K562 (cell line): Measurements from ENCODE around the gene ACTR3C. TPM values are rescaled to one million over a fixed set of nuclear protein-coding genes. Genes with fewer than 3 reads are reported as not detected.

Experiments used
- C11orf30 ChIP-seq: fragments of 450-650 bp; IDR thresholded peaks from 2 replicates; pipeline ENCODE4 v1.6.1; 2016; ENCODE audit warnings: low read depth, mild to moderate bottlenecking
- CBFA2T3 ChIP-seq: fragments of 450-650 bp; IDR thresholded peaks from 2 replicates; pipeline ENCODE4 v1.6.1; 2017
- CEBPB ChIP-seq: fragments of 450-650 bp; IDR thresholded peaks from 2 replicates; pipeline ENCODE4 v1.6.1; 2016; ENCODE audit warnings: missing genetic modification characterization, missing compliant biosample characterization
- CHD1 ChIP-seq: fragments of 200-600 bp; sonication (generic); IDR thresholded peaks from one replicate; pipeline ENCODE4 v1.6.1; 2012; ENCODE audit warnings: mild to moderate bottlenecking, moderate library complexity, low read length, inconsistent platforms
- CHD2 ChIP-seq: IDR thresholded peaks from 2 replicates; pipeline ENCODE4 v1.6.1; 2011; ENCODE audit warnings: low read depth, low read length
- CXXC5 ChIP-seq: fragments of 250-450 bp; sonication (Bioruptor Pico); IDR thresholded peaks from 2 replicates; pipeline ENCODE4 v1.8.0; 2022; ENCODE audit warnings: inconsistent platforms, mild to moderate bottlenecking, moderate library complexity
- E2F1 ChIP-seq: sonication (generic); formaldehyde crosslinking; IDR thresholded peaks from 2 replicates; pipeline ENCODE4 v1.8.1; 2023; ENCODE audit warnings: mild to moderate bottlenecking, missing genetic modification reagents, moderate library complexity
- FOS ChIP-seq: IDR thresholded peaks from 3 replicates; pipeline ENCODE4 v1.6.1; 2011; ENCODE audit not compliant: insufficient read length; ENCODE audit errors: extremely low read depth
- HIVEP1 ChIP-seq: fragments of 250-450 bp; sonication (Bioruptor Pico); IDR thresholded peaks from 2 replicates; pipeline ENCODE4 v1.4.0; 2020; ENCODE audit warnings: mild to moderate bottlenecking
- HNRNPLL ChIP-seq: fragments of 200-400 bp; formaldehyde crosslinking; IDR thresholded peaks from 2 replicates; pipeline ENCODE4 v1.6.1; 2017; ENCODE audit warnings: low read length, low read depth, mild to moderate bottlenecking; ENCODE audit not compliant: poor library complexity, severe bottlenecking
- IFI16 ChIP-seq: fragments of 250-450 bp; sonication (Bioruptor Pico); IDR thresholded peaks from 2 replicates; pipeline ENCODE4 v2.1.2; 2022; ENCODE audit warnings: mild to moderate bottlenecking, inconsistent platforms
- KLF10 ChIP-seq: fragments of 250-450 bp; sonication (Bioruptor Pico); IDR thresholded peaks from 2 replicates; pipeline ENCODE4 v1.6.1; 2021; ENCODE audit warnings: matching md5 sums
- MLLT1 ChIP-seq, 2 experiments: fragments of 450-650 bp; IDR thresholded peaks; 2 replicates each; pipeline ENCODE4 v1.6.1; 2016
- MTA2 ChIP-seq: fragments of 450-650 bp; IDR thresholded peaks from 2 replicates; pipeline ENCODE4 v1.6.1; 2016; ENCODE audit warnings: low read depth
- MXI1 ChIP-seq: IDR thresholded peaks from 2 replicates; pipeline ENCODE4 v1.6.1; 2011; ENCODE audit warnings: low read depth, mild to moderate bottlenecking, improper control_type of control experiment, low read length
- NFYB ChIP-seq: IDR thresholded peaks from 2 replicates; pipeline ENCODE4 v1.6.1; 2011; ENCODE audit warnings: mild to moderate bottlenecking, moderate library complexity; ENCODE audit not compliant: insufficient read length; ENCODE audit errors: extremely low read depth
- PHF8 ChIP-seq: fragments of 200-600 bp; sonication (generic); IDR thresholded peaks from 2 replicates; pipeline ENCODE4 v1.6.1; 2012; ENCODE audit warnings: mixed run types, mild to moderate bottlenecking, inconsistent platforms, low read length, moderate library complexity, borderline replicate concordance
- POLR2A ChIP-seq: fragments of 450-650 bp; conservative IDR thresholded peaks from 2 replicates; pipeline ENCODE4 v1.6.1; 2016
- POLR2G ChIP-seq: fragments of 200-400 bp; formaldehyde crosslinking; IDR thresholded peaks from 2 replicates; pipeline ENCODE4 v1.6.1; 2017; ENCODE audit warnings: low read depth, mild to moderate bottlenecking, antibody characterized with exemption, low read length, moderate library complexity
- RBFOX2 ChIP-seq: fragments of 200-400 bp; formaldehyde crosslinking; IDR thresholded peaks from 2 replicates; pipeline ENCODE4 v1.6.1; 2017; ENCODE audit warnings: low read depth, mild to moderate bottlenecking, low read length, moderate library complexity
- SMAD2 ChIP-seq: fragments of 150-350 bp; IDR thresholded peaks from 2 replicates; pipeline ENCODE4 v1.6.1; 2014; ENCODE audit warnings: low read depth, mild to moderate bottlenecking, low read length
- U2AF2 ChIP-seq: fragments of 200-400 bp; formaldehyde crosslinking; optimal IDR thresholded peaks from 2 replicates; pipeline ENCODE3; 2017; ENCODE audit warnings: low read depth, mild to moderate bottlenecking, low read length
- USF1 ChIP-seq: sonication (generic); formaldehyde crosslinking; IDR thresholded peaks from 2 replicates; pipeline ENCODE4 v1.9.0; 2022; ENCODE audit warnings: mild to moderate bottlenecking, missing genetic modification reagents
- ZNF143 ChIP-seq: sonication (generic); formaldehyde crosslinking; IDR thresholded peaks from 2 replicates; pipeline ENCODE4 v1.9.0; 2022; ENCODE audit warnings: mild to moderate bottlenecking, missing genetic modification reagents
- ZNF224 ChIP-seq: sonication (generic); formaldehyde crosslinking; IDR thresholded peaks from 2 replicates; pipeline ENCODE4 v1.8.0; 2022; ENCODE audit warnings: mild to moderate bottlenecking, missing genetic modification reagents
- ZNF263 ChIP-seq: sonication (generic); formaldehyde crosslinking; IDR thresholded peaks from 2 replicates; pipeline ENCODE4 v1.8.0; 2022; ENCODE audit warnings: mild to moderate bottlenecking, missing genetic modification reagents, borderline replicate concordance
- ZNF395 ChIP-seq: fragments of 200-800 bp; sonication (Bioruptor generic); IDR thresholded peaks from 2 replicates; pipeline ENCODE4 v1.6.1; 2017; ENCODE audit warnings: missing genetic modification characterization, missing compliant biosample characterization
- ZNF778 ChIP-seq: fragments of 450-650 bp; formaldehyde crosslinking; IDR thresholded peaks from 2 replicates; pipeline ENCODE4 v1.4.0; 2020; ENCODE audit warnings: mild to moderate bottlenecking, moderate library complexity
- polyA plus RNA-seq, 8 experiments: library from polyadenylated mRNA; depleted of rRNA in 4 of 8; stranded (reverse) in 5 of 8; unstranded in 3 of 8; fragments of >200 nt; fragmentation: Nextera tagmentation in 2 of 8; fragmentation: Illumina TruSeq in 1 of 8; extraction: Ambion mirVana in 2 of 8; extraction: Trizol in 1 of 8; gene quantifications; 2 replicates each; pipeline versions ENCODE4 v1.2.1 to v1.2.3, GENCODE V29; 2011 to 2014; ENCODE audit warnings: inconsistent platforms in 1 of 8, missing spikeins in 1 of 8
- total RNA-seq, 7 experiments: library from RNA; depleted of rRNA in 6 of 7; stranded (reverse); fragments of >200 nt in 6 of 7; fragmentation: Illumina TruSeq in 2 of 7; extraction: Trizol in 2 of 7; gene quantifications; 2 replicates each; pipeline versions ENCODE4 v1.2.1 to v1.2.3, GENCODE V29; 2011 to 2021; ENCODE audit warnings: low replicate concordance in 1 of 7

Gene ACTR3C
- total and polyA plus RNA-seq, 9 of the 15 experiments (the other 6 are each of a cell fraction or from before 2014, with no cell fraction given): 9.0 to 35.4 (median 13.3) TPM

GRCh38 chr7:150325110-150325611 lies 1.8 kb upstream of the ACTR3C start (continued):
- TF ChIP-seq ZNF224 (CRISPR knock-in tag) (0 out of 2 replicates have a peak, but pooled peaks have one; percentile 36), CHD1 (peak; percentile 38), ZNF778 (CRISPR knock-in tag) (no peak), CHD2 (no peak), RBFOX2 (peak; percentile 52), PHF8 (no peak), HNRNPLL (no peak), MTA2 (no peak), MLLT1 (IDR thresholded peaks at IDR 0.05) (no peak), CBFA2T3 (no peak), NFYB (no peak), FOS (no peak), POLR2A (no peak), MXI1 (no peak), USF1 (CRISPR knock-in tag) (peak; percentile 10), HIVEP1 (CRISPR knock-in tag) (no peak), KLF10 (CRISPR knock-in tag) (no peak), ZNF395 (CRISPR knock-in tag) (peak; percentile 50; the same call in 1 of the 2 replicates), SMAD2 (no peak), E2F1 (CRISPR knock-in tag) (0 out of 2 replicates have a peak, but pooled peaks have one; percentile 26), IFI16 (CRISPR knock-in tag) (peak; percentile 6; the same call in 1 of the 2 replicates), CEBPB (tag) (peak; percentile 53; the same call in 1 of the 2 replicates), C11orf30 (no peak), POLR2G (peak; percentile 47; the same call in 1 of the 2 replicates), CXXC5 (CRISPR knock-in tag) (no peak), ZNF143 (CRISPR knock-in tag) (no peak), U2AF2 (no peak), ZNF263 (CRISPR knock-in tag) (0 out of 2 replicates have a peak, but pooled peaks have one; percentile 13)
